Right renal pelvis (tissue), 4 donors: ENCODE measurements around the gene FAM20C. TPM values are rescaled to one million over a fixed set of nuclear protein-coding genes. Genes with fewer than 3 reads are reported as not detected.
"Not testable (repeated sequence)": the region's sequence is repeated elsewhere in the genome, so short reads cannot be mapped to it uniquely, and the experiment has no call there.

Source experiments
- DNase-seq, 4 donors: peaks; one replicate each; pipeline ENCODE4 v3.0.0-alpha.2; 2013; ENCODE audit warnings: low read depth in 4 of 4, low spot score in 3 of 4, missing footprints in 1 of 4
- polyA plus RNA-seq, 4 donors: library from polyadenylated mRNA; unstranded; fragments of 120-200 nt; gene quantifications; one replicate each; pipeline ENCODE4 v1.2.1, GENCODE V29; 2013; ENCODE audit not compliant: insufficient read length in 4 of 4

The FAM20C gene
- polyA plus RNA-seq, 4 donors: 62.1 to 78.7 (median 70.8) TPM

DNA sequence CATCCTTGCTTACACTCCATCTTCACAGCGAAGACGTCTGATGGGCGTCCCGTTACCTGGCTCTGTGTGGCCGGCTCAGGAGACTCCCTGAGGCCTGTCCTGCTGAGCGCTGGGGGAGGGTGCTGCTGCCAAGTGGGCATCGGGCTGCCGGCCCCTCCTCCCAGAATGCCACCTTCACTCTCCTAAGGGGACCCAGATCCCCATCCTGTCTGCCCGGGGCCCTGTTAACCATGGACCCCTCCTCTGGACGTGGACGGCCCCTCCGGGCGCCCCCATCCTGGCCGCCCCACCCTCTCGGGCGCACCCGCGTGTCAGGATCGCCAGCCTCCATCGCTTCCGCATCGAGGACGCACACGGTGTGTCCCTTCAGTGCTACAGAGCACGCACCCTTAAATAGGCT, 90.2 kb downstream of the FAM20C start:
- DNase-seq: no peak

DNA sequence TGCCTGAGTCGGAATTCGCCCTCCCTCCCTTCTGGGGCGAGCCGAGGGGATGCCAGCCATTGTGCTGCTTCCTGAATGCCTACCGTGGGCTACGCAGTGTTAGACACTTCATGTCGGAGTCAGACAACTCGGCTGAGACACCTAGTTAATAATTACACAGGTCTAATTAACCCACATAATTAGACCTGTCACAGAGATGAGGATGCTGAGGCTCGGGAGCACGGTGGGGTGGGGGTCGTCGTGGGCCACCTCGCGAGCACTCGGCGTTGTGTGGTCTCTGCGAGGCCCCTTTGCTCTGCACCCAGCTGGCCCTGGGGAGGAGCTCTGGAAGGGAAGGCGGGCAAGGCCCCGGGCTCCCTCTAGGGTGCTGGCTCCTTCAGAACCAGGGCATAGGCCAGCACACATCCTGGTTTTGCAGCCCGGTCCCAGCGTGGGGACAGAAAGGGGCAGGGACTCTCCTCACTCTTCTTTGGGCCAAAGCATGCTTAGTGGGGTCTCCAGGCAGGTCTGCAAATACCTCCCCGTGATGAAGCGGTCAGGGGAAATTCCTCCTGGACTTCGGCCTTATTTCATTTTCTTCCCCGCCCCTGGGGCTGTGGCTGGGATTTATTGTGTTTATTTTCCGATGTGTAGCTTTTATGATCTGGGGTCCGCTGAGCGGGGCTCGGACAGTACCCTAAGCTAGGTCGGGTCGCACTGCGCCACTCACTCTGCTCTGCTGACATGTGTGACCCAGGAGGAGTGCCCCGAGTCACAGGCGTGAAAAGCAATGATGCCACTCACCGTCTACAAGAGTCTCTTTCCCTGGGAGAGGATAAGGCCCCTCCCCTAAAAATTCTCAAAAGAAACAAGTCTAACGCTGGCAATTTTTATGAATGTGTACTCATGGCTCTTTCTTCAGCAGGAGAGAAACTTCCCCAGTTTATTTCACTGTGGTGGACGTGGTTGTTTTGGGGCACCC, 92.7 kb downstream of the FAM20C start:
- DNase-seq: no peak

DNA sequence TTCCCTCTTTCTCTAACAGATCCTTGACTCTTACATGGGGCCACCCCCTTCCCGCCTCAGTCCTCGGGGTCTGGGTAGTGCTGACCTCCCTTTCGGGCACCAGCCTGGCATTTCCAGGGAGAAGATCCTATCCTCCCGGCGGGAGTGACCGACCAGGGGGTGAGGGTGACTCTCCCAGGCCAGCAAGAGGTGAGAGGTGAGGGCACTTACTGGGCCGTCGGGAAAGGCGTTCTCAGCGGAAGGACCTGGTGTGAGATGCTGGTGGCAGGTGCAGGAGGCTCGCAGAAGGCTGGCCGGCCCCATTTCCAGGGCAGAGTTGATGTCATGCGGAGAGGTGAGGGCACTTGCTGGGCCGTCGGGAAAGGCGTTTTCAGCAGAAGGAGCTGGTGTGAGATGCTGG, 93.4 kb downstream of the FAM20C start:
- no peak for DNase-seq

DNA sequence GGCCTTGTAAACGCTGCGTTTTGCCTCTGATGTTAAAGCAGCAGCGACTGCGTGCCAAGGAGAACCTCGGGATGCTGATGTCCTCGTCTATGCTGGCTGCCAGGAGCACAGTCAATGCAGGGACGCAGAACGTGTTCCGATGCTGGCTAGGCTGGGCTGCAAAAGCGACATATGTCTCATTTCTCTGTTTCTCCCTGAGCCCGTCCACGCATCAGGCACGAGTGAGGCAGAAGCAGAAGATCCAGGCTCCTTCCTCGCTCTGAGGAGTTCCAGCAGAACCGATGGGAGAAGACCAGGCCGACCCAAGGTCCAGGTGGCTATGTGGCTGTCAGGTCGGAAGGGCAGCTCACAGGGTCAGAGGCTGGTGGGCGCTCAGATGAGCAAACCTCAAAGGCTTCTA, 93.9 kb downstream of the FAM20C start:
- DNase-seq: no peak

DNA sequence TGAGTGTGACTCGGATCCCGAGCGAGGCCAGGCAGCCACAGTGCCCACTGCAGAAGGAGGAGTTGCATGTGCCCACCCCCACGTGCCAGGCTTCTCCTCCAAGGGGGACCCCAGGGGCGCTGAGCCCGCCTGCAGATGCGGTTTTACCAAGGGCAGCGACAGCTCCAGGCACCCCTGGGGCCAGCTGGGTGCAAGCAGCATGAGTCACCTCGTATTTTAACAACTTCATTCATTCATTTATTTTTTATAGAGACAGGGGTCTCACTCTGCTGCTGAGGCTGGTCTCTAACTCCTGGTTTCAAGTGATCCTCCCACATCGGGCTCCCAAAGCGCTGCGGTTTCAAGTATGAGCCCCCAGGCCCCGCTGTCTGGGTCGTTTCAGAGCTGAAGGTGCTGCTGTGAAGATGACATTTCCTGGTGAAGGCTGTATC, 96.3 kb downstream of the FAM20C start:
- no peak for DNase-seq

DNA sequence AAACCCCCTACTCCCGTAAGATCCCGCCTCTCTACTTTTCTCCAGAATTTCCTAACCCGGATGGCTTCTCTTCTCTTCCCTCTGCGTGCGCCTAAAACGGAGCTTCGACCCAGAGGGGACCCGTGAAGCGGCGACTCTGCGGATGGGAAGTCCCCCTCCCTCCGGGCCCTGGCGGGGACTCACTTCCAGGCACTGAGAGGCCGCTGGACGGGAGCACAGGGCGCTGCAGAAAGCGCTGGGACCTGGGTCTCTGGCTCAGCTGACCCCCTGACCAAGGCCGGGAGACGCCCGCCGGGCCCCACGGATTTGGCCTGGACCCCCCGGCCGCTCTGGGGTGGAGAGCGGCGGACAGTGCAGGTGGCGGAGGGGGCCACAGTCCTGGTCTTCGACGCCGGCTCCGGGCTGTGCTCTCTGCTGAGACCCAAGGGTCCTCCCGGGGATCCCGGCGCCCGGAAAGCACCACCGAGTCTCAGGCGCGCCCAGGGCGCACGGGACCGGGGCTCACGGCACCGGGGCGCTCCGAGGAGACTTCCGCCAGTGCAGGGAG, 96.9 kb downstream of the FAM20C start:
- DNase-seq: no peak

DNA sequence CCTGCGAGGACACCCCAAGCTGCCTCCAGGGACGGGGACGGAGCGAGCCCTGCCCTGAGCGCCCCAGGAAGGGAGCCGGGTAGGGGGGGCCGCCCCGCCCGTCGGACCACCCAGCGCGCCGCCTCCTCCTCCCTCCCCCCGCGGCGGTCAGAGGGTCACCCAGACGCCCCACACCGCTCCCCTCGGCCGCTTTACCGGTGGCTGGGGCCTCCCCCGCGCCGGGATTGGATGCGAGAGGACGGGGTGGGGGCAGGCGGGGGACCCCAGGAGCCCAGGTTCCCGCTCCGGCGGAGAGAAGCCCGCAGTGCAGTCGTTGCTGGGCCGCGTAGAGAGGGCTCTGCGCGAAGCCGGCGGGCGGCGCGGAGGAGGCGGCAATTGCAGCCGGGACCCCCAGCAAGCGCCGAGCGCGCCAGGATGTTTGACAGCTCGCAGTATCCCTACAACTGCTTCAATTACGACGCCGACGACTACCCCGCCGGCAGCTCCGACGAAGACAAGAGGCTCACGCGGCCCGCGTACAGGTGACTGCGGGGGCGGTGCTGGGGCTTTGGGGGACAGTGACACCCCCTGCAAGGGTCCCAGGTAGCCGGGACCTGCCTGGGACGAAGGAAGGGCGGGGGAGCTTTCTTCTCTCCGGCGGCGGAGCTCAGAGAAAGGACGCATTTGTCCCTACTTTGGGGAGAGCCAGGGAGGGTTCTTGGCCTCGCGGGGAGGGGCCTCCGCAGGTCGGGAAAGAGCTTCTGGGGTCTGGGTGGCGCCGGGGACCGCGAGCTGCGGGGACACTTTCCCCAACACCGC, 97.6 kb downstream of the FAM20C start, which contains the start of gene FOXL3:
FOXL3 (plus strand) TSS at position 415 of the 798 bp plus-strand sequence; CDS start at position 415, 0 bp downstream.
- DNase-seq: no peak

DNA sequence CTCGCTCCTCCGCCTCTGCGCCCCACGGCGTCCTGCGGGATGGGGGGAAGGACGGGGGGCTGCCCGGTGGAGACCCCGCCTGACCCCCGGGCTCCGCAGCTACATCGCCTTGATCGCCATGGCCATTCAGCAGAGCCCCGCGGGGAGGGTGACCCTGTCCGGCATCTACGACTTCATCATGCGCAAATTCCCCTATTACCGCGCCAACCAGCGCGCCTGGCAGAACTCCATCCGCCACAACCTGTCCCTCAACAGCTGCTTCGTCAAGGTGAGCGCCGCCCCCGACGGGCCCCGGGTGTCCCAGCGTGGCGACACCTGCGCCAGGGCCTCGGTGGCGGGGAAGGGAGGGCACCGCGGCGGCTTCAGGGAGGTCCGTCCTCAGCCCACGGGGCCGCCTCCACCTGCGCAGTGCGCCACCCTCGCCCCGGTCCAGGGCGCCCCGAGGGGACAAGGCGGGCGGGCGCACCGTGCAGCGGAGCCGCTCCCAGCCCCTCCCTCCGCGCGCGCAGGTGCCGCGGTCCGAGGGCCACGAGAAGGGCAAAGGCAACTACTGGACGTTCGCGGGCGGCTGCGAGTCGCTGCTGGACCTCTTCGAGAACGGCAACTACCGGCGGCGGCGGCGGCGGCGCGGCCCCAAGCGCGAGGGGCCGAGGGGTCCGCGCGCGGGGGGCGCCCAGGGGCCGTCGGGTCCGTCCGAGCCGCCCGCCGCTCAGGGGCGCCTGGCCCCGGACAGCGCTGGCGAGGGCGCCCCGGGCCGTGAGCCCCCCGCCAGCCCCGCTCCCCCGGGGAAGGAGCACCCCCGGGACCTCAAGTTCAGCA, 98.4 kb downstream of the FAM20C start:
- no peak for DNase-seq

DNA sequence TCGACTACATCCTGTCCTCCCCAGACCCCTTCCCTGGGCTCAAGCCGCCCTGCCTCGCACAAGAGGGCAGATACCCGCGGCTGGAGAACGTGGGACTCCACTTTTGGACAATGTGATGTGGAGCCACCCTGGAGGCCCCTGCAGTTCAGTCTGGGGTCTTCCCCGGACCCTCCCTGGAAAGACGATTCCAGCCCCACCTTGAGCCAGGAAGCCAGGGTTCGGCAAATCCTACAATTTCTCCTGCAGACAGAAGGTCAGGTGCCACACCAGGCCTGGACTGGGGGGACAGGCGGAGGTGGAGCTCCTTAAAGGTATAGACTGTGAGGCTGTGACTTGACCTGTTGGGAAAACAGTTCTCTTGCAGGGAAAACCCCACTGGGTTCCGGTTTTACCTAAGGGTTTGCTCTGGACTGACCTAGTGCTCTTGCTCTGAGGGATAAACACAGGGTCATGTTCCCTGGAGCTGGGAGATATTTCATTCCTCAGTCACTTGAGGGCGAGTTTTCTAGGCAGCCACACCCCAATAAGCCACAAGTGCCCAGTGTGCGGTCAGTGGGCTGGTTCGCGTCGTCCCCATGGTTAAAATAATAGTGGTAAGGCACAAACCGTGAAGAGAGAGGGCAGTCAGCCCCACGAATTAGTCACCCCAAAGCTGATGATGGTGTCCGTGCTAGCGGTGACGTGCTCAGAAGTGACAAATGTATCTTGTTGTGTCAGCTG, 99.2 kb downstream of the FAM20C start:
- DNase-seq: no peak

DNA sequence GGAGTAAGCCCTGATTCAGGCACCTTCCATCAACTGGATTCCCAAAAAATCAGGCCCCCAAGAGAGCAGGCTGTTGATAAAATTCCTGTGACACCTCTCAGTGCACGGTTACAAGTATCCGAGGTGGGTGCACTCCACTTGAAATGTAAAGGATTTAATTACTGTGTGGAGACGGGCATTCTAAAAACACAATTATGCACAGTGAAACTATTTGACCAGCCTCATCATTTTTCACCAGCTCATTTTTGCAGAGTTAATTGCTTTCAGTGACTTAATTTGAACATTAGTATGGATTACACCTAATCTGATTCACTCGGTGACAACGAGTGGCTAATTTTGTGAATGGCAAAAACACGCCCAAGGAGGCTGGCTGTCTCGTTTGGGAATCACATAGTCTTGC, 99.9 kb downstream of the FAM20C start:
- no peak for DNase-seq

DNA sequence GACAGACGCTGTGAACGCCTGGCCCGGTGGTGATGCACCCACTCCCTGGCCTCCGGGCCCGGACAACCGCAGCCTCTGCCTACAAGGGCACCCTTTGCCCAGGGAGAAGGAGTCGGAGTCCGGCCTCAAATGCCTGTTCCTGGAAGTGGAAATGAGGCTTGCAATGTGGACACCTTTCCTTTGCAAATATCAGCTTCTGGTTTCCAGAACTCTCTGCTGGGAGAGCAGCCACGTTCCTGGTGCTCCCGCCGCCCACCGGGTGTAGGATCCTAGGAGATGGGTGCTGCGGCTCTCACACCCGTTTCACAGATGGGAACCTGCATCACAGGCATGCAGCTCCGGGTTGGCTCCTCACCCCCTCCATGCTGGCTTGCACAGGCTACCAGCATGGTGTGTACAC, 100.5 kb downstream of the FAM20C start:
- no peak for DNase-seq

DNA sequence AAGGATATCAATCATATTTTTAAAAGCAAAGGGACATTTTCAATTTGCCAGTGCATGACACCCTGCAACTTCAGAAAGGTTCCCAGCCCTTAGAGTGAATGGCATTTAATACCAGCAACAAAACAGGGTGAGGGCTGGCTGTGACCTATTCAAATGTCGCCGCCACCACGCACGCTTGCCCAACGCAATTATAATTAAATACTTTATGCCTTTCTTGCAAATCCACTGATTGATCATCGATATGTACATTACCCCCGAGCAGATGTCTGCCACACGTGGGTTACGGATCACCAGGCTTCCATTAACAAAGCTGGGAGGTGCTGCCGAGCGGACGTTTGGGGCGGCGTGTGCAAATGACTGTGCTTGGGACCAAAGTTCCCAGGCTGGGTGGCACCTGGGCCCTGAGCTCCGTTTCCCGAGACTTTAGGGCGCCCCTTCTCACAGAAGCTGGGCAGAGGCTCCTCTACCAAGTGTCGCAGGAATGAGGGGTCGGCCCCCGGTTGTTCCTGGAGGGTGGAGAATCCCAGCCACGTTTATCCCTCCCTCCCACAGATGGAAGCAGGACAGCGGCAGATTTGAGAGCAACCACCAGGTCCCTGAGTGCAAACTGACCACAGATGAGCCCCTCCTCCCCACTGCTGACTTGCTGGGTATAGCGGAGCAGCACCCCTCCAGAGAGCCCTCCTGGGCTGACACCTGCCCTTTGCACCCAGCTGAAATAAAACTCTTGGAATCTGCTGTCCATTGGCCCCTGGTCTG, 101.5 kb downstream of the FAM20C start:
- no peak for DNase-seq

DNA sequence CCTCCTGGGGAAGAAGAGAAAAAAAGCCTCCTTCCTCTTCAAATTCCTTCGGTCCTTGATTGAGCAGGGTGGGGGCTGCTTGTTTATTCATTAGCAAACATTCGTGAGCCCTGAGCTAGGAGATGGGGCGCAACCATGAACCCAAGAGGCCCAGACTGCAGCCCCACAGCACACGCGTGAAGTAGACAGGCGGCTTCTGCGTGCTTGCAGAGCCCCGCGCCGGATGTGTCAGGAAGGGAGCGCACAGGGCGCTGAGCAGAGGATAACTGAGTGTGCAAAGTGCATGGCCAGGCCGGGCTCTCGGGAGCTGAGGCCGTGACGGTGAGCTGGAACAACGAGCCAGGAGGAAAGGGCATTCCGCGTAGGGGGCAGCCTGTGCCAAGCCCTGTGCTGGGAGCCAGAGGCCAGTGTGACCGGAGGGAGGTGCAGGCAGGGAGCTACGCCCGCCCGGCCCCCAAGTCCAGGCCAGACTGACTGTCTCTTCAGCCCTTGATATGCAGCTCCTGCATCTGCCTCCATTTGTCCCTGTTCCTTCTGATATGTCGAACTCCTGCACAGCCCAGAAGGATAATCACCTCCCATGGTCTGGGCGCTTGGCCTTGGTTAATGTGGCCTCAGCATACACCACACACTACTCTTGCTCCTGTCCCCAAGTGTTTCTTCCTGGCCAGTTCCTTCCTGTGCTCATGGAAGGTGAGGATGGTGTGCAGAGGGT, 102.2 kb downstream of the FAM20C start:
- DNase-seq: no peak

DNA sequence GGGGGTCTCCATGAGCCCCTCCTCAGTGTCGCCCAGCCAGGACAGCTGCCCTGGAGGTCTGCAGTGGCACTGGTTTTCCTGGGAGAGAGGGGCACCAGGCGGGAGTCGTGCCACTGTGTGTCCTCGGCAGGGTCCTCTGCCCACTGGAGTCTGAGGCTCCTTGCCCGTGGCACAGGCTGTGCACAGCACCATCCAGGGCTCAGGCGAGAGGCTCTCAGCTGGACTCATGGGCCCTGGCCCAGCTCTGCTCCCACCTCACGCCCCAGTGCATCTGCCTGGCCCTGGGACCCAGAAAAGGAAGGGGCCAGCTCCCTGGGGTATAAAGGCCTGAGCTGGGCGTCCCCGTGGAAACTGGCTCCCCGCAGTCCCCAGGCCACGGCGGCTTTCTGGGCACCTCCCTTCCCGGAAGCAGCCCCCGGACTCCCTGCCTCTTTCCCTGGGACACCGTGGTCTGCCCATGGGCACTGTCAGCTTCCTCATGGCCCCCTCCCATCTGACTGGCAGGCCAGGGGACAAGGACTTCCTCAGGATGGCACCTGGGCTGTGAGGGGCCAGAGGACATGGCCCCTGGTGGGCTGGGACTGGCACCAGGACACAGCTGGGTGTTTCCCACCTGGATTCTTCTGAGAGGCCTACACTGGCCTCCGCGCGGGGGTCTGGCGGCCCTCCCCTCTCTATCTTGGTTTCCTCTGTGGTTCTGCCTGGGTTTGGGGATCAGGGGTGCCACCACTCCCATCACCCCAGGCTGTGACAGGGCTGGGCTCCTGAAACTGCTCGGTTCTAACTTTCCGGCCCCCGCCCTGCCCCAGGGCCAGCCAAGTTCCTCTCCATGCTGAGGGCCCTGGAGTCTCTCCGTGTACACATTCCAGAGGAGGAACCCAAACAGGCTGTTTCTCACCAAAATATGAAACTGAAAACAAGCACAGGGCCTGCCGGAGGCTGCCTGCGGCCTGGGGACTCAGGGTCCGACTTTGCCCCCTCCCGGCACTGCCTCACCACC, 103.1 kb downstream of the FAM20C start:
- no peak for DNase-seq

DNA sequence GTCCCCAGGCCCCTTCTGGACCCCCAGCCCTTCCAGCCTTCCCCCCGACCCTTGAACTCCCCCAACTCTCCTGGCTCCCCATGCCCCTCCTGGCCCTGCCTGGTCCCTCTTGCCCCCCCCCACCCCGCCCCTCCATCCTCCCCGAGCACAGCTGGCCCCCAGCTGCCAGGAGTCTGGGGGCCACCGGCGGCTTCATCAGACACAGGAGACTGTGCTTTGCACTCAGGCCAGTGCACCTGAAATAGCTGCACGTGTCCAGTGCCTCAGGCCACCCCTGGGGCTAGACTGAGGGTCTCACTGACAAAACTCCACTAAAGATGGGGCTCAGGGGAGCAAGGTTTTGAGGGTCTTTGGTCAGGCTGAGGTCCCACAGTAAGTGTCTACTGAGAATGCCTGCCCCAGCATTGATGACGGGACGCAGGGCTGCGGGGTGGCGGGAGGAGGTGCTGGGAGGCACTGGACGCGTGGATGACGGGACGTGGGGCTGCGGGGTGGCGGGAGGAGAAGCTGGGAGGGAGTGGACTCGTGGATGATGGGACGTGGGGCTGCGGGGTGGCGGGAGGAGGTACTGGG, 104.1 kb downstream of the FAM20C start:
- DNase-seq: no peak

DNA sequence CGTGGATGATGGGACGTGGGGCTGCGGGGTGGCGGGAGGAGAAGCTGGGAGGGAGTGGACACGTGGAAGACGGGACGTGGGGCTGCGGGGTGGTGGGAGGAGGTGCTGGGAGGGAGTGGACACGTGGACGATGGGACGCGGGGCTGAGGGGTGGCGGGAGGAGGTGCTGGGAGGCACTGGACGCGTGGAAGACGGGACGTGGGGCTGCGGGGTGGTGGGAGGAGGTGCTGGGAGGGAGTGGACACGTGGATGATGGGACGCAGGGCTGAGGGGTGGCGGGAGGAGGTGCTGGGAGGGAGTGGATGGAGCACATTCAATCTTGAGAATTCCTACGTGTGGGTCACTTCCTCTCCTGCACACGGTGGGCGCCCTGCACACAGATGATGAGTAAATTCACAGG, 104.8 kb downstream of the FAM20C start:
- not testable (repeated sequence) for DNase-seq
